ENCODE data around the gene ATG14.
"Not testable (repeated sequence)": the region's sequence is repeated elsewhere in the genome, so short reads cannot be mapped to it uniquely, and the experiment has no call there.

Gene ATG14, protein sequence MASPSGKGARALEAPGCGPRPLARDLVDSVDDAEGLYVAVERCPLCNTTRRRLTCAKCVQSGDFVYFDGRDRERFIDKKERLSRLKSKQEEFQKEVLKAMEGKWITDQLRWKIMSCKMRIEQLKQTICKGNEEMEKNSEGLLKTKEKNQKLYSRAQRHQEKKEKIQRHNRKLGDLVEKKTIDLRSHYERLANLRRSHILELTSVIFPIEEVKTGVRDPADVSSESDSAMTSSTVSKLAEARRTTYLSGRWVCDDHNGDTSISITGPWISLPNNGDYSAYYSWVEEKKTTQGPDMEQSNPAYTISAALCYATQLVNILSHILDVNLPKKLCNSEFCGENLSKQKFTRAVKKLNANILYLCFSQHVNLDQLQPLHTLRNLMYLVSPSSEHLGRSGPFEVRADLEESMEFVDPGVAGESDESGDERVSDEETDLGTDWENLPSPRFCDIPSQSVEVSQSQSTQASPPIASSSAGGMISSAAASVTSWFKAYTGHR

DNA sequence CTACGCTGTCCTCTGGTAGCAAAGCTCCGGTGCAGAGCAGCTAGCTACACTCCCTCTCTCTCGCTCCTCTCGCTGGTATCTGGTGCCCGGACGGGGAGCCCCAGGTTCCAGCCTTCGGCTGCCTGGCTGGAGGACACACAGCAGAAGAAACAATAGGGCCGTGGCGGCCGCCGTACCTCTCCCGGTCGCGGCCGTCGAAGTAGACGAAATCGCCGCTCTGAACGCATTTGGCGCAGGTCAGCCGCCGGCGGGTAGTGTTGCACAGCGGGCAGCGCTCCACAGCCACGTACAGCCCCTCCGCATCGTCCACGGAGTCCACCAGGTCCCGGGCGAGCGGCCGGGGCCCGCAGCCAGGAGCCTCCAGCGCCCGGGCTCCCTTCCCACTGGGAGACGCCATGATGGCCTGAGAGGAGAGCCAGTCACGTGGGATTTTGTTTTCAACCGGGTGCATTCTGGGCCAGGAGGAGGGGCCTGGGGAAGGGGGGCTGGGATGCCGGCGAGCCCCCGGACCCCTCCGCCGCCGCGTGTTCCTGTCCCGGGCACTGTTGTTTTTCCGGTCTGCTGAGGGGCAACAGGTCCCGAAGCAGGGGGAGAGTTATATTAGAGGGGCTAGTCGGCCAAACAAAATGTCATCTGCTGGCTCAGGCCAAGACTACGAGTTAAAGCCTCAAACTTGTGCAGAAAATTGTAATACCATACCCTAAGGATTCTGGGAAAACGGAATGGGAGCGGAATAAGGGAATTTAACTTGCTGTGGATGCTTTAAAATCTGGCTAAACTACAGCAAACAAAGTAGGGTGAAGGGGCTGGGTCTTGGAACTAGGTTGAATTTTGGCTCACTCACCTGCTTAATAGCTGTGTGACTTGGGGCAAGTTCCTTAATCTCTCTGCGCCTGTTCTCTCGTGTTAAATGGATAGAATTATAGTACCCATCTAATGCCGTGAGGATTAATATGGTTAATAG lies at the start of gene ATG14:
ATG14 (minus strand) TSS at position 405 of the 964 bp plus-strand sequence; CDS start at position 397, 8 bp downstream.
- DNase-seq: peak; percentile 77

DNA sequence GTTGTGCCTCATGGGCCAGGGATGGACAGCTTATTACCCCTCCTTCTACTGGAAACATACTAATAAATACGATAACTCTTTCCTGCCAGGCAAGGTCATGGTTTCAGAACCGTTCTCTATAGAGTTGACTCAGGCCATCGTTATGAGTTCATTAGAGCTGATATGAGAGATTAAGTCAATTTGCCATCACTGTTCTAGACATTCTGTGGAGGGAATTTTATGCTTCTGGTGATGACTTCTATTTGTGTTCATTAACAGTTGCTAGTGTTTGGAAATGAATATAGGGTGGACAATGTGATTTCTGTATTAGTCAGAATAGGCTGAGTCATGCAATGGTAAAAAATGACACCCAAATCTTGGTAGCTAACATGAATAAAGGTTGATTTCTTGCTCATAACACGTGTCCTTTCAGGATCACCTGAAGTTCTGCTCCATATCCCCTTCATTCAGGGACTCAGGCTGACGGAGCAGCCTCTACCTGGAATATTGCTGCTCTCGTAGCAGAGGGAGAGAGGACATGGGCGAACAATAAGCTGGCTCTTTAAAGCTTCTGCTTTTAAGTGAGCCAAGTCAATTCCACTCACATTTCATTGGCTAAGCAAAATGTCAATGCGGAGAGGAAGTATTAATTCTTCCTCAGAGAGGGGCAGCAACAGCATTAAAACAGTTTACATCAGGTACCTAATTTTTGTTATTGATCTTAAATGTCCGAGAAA lies 47.3 kb upstream of the ATG14 start:
- no peak for DNase-seq

DNA sequence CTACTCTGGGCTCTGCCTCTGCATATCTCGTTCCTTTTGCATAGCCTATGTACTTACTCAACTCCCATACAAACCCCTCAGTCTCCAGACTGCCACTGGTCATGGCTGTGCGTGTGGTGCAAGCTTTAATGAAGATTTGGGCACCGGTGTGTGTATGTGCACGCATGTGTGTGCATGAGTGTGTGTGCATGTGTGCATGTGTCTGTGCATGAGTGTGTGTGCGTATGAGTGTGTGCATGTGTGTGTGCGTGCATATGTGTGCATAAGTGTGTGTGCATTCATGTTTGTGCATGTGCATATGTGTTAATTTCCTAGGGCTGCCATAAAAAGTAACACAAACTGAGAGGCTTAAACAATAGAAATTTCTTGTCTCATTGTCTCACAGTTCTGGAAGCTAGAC lies 45.9 kb upstream of the ATG14 start:
- no peak for DNase-seq

DNA sequence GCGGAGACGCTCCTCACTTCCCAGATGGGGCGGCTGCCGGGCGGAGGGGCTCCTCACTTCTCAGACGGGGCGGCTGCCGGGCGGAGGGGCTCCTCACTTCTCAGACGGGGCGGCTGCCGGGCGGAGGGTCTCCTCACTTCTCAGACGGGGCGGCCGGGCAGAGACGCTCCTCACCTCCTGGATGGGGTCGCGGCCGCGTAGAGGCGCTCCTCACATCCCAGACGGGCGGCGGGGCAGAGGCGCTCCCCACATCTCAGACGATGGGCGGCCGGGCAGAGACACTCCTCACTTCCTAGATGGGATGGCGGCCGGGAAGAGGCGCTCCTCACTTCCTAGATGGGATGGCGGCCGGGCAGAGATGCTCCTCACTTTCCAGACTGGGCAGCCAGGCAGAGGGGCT lies 44.8 kb upstream of the ATG14 start:
- DNase-seq: not testable (repeated sequence)

DNA sequence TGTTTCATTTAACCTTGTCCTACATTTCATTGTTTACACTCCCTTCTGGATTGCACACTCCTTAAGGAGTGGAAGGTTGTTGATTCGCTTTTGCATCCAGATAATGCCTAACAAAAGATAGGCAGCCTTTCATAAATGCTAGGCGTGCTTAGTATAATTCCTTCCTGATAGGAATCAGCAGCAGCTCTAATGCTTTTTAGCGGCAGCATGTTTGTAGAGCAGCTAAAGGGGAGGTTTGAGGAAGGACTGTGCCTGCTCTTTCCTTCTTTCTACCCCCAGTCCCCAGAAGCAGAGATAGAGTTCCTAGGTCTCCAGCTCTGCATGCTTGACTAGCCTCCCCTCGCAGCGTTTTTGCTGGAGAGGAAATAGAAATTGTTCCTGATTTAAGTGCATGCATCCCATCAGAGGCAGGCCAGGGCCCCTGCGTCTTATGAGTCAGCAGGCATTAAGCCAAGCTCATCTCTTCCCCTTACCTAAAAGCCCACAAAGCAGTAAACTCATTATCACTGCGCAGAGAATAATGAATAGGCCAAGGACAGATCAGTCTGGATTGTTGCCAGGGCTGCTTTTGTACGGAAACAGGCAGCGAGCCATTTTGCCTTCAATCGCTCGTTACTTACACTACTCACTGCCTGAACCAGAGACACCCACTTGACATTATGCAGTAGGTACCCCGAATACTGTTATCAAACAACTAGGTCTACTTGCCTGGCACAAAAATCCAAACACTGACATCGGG lies 42.8 kb upstream of the ATG14 start:
- no peak for DNase-seq

DNA sequence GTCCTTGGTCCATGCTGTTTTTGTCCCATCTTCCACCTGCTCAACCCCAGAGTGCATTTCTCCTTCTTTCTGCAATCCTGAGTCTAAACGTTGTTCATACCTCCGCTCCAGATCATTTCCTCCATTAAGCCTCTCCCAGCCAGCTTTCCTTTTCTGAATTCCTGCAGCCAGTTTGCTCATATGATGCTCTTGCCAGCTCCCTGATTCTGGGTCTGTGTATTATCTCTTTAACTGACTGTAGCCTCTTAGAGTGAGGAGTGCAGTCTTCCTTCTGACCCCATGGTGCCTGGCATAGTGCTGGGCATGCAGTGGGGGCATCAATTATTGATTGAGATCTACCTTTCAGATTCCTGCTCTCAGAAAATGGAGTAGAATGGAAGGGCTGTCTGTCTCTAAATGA lies 40.3 kb upstream of the ATG14 start:
- no peak for DNase-seq

DNA sequence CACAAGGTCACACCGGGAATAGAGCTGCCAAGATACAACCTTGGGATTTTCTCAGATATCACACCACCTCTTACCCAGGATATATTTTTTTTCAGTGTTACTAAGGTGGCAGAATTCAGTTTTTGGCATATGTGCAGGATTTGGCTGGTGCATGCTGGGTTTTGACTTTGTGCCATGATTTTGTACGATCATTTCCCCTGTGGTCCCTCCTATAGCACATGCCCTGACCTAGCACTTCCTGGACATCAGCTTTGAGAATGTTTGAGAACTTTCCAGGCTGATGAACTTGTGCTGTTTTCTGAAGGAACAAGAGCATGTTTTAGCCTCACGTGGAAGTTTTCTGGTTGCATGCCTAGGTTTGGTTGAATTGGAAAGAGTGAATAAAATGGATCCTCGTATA lies 39.8 kb upstream of the ATG14 start:
- DNase-seq: no peak

DNA sequence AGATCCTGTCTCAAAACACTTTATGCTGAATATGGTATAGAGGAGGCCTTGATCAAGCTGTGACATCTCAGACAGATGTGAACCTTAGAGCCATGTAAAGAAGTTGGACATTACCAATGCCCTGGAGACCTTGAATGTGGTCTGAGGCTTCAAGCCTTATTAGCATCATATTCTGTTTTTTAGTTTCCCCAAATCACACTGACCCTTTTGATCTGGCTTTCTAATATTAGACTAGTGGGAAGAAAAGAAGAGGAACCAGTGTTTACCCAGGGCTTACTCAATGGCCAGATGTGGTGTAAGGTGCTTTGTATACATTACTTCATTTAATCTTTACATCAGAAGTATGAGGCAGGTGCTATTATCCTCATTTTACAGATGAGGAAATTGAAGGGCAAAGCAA lies 39.4 kb upstream of the ATG14 start:
- no peak for DNase-seq

DNA sequence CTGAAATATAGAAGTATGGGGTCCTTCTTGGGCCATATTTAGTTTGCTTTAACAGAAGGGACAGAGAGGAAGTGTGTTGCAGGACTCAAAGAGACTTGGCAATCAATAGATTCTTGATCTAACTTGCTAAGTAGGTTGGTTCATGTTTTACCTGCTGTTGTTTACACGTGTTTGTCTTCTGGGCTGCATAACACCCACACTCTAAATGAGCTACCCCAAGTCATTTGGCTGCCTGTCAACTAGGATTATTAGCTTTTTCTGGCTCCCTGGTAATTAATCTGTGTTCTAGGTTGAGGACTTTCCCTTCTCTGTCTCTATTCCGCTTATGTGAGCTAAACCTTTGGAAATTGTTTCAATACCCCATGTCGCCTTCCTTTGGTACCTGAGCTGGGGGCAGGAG lies 38.9 kb upstream of the ATG14 start:
- DNase-seq: no peak

DNA sequence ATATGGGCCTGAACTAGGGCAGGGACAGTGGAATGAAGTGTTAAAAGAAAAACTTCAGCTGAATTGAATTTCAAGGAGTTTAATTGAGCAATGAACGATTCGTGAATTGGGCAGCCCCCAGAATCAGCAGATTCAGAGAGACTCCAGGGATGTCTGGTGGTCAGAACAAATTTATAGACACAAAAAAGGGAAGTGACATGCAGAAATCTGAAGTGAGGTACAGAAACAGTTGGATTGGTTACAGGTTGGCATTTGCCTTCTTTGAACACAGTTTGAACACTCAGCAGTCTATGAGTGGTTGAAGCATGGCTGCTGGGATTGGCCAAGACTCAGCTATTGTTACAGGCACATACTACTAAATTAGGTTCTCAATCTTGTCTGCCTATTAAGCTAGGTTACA lies 38.5 kb upstream of the ATG14 start:
- no peak for DNase-seq

DNA sequence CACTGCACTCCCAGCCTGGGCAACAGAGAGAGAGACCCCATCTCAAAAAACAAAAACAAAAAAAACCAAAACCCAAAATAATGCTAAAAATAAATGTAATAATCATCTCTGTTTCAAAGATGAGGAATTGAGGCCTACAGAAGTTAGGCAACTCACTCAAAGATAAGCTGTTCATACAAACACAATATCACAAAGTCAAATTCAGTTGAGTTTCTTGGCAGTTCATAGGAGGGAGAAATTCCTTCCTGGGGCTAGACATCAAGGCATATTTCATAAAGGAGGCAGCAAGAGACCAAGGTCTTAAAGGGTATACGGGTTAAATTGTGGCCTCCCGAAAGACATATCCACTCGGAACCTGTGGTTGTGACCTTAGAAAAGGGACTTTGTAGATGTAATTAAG lies 37.5 kb upstream of the ATG14 start:
- no peak for DNase-seq

DNA sequence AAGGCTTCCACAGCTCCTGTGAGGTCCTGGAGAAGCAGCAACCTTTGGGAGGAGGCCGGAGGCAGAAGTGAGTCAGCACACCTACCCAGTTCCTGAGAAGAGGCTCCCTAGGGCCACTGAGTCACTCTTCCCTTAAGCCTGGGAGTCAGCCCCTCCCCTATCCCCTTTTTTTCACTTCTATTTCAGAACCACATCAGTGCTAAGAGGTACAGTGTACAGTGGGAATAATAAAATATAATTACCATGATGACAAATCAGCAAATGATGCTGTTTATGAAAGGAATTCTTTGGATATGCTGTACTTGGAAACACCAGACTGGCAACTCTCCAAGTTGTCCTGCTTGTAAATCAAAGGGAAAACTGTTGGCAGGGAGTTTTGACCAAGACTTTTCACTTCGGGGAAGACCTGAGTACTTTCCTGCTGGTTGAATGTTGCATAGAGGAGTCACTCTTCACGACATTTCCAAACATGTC lies 36.5 kb upstream of the ATG14 start:
- DNase-seq: no peak

DNA sequence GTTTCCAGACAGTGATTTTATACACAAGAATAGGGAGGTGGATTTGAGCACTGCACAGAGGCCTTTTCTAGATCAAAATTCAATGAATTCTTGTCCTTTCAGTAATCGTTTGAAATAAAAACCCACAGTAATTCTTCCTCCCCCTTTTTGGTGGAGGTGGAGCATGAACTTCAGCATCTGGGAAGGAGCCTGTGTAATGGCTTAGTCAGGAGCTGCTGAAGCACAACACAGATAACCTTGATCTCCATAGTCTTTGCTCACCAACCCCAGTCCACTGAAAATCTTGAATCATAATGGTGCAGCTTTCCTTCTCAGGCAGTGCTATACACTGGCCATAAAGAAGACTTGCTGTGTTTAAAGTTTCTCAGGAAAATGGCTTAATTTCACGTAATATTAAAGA lies 35.2 kb upstream of the ATG14 start:
- DNase-seq: no peak

DNA sequence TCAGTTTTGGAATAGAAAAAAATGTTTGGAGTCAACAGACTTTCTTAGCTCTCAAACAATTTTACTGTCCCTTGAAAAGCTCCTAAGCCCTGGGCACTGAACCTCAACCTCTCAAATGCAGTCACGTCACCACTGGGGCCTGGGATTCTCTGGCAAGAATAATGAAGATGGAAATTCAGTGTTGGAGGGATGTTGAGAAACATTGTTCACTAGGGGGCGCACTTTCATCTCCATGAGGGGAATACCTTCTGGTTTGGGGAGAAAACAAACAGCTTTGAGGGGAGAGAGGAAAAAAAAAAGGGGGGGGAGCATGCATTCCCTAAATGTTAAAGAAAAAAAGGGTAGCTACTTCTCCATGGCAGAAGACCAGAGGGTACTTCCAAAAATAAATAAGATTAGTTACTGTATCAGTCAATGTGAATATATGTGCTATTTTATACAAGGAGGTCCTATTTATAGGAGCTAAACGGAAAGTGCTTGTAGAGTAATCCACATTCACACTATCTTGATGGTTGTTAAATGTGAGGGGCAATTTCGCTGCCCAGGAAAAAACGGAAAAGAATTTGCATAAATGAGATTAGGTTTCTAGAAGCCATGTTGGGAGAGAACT lies 34.6 kb upstream of the ATG14 start:
- peak; percentile 67 for DNase-seq

DNA sequence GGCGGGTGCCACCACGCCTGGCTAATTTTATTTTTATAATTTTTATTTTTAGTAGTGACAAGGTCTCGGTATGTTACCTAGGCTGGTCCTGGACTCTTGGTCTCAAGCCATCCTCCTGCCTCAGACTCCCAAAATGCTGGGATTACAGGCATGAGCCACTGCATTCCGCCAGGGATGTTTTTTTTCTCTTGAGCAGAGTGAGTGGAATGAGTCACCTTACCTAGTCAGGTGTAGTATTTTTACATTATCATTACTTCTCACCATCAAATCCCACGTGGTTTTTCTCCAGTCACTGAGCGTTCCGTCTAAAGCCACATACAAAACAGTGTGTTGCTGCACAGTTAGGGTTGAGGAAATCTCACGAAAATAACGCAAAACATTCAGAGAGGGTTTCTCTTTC lies 29.7 kb upstream of the ATG14 start:
- DNase-seq: no peak

DNA sequence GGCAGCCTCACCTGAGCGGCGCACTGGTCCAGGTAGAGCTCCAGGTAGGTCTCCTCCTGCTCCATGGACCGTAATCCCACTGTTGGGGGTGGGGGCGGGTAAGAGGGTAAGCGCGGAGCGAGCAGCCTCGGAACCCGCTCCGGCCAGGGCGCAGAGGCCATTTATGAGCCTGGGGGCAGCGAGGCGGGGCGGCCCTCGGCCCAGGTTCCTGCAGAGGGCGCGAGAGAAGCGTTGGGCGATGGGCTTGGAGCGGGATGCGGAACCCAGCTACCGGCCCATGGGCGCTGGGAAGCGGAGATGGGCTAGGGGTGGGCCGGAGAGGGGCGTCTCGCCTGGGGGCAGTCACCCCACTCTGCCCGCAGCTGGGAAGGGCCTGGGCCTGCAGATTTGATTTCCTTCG lies 28.8 kb upstream of the ATG14 start, which contains the start of gene TBPL2:
TBPL2 (minus strand) TSS at position 232 of the 400 bp plus-strand sequence; CDS start at position 65, 167 bp downstream.
- no peak for DNase-seq

DNA sequence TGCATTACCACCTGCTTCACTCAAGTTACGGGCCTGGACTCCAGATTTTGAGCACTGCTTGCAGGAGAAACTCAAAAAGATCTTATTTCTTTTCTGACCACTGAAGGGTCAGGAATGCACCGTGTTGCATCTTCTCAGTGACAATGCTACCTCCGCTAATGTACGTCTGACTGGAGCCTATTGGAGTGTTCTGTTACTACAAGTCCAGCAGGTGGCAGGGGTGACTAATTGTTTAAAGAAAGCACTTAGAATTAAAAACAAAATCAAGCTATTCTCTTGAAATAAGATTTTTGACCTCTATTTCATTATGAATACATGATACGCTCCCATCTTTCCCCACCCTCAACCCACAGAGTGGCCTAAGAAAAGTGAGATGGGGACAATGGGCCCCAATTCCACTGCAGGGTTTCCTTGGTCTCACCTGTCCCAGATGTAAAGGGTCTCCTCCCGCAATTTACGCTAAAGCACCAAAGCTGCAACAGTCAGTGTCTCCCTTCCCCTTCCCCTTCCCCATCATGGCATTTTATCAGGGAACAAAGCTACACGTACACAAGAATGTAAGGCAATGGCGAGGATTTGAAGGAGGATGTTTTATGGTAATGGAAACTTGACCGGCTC lies 26.5 kb upstream of the ATG14 start:
- DNase-seq: peak; percentile 3

DNA sequence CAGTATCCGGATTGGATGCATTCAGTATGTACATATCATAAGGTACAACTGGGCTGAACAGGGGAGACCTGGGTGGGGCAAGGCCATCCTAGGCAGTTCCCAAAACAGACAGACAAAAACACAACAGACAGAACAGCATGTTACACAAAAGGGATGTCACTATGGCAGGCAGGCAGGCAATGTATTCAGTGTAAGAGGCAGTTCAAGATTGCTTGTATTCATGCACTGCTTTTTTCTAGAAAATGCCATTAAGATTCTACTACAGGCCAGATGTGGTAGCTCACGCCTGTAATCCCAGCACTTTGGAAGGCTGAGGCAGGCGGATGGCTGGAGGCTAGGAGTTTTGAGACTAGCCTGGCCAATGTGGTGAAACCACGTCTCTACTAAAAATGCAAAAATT lies 25.3 kb upstream of the ATG14 start:
- no peak for DNase-seq

DNA sequence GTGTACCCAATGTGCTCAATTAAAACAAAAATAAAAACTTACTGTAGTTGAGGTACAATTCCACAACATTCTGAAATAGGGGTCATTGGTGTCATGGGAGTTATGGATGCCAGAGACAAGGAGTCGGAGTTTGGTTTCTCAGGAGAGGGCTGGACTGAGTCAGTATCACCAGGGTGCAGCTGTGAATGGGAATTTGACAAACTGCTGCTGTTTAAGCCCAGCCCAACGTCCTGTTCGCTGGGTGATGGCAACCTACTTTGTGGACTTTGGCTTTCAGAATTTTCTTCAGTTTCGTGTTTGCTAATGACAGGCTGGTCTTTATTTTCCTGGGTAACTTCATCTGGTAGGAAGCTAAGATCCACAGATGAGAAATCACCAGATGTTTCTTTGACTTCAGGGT lies 24.9 kb upstream of the ATG14 start:
- no peak for DNase-seq

DNA sequence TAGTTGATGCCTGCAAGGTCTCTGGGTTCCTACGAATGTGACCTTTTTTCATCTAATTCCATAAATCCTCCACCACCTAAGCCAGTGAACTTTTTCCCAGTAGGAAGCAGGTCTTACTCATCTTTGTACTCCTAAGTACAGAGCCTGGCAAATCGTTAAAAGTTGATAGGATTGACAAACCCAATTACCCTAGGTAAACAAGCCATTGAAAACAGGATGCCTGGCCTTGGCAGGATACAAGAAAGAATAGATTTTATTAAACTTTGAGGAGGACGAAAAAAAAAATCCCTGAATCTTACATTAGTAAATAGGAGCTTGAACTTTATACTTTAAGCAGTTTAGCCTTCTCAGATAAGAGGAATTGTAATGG lies 23.2 kb upstream of the ATG14 start:
- DNase-seq: no peak

All from CD4-positive, alpha-beta T cell treated with Interleukin-6 for 4 hours (primary cell).